D721Med (cell line): ENCODE results near the gene TNIK.

Experiments
- DNase-seq: peaks from one replicate; pipeline ENCODE4 v3.0.0; 2011; ENCODE audit warnings: low spot score; ENCODE audit not compliant: insufficient read length
- FAIRE-seq: peaks from 2 replicates; lab custom pipeline; 2011; peaks lifted over from hg19 to GRCh38; lab: Jason Lieb, UNC
- TF ChIP-seq, protein P1 (sequence below): IDR thresholded peaks from 2 replicates; pipeline ENCODE4 v1.5.1; 2012; ENCODE audit warnings: mild to moderate bottlenecking, control low read depth; ENCODE audit not compliant: insufficient read depth; ENCODE audit errors: missing control alignments

TNIK gene

DNA sequence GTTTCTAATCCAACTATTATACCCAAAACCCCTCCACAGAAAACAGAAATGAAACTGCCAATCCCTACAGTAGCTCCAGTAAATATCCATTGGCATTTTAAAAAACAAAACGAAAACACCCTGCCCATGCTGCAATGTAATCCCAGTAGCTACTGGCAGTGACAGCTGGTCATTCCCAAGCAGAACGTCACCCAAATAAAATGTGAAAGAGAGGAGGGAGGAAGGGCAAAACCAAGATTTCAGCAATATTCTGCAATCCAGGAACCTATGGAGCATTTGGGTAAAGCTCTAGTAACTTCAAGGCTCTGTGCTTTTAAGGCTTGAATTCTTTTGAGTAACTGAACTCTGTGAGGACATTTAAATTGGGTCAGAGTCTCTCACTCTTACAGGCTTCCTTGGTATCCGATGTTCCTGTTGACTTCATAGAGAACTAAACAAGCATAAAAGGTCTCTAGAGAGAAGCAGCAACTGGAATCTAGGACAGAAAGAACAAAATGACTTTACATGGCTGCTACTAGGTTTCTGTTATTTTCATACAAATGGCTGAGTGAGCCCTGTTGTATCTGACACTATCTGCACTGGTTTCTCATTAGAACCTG is 136.2 kb downstream of the TNIK start:
- TF ChIP-seq, protein P1, sequence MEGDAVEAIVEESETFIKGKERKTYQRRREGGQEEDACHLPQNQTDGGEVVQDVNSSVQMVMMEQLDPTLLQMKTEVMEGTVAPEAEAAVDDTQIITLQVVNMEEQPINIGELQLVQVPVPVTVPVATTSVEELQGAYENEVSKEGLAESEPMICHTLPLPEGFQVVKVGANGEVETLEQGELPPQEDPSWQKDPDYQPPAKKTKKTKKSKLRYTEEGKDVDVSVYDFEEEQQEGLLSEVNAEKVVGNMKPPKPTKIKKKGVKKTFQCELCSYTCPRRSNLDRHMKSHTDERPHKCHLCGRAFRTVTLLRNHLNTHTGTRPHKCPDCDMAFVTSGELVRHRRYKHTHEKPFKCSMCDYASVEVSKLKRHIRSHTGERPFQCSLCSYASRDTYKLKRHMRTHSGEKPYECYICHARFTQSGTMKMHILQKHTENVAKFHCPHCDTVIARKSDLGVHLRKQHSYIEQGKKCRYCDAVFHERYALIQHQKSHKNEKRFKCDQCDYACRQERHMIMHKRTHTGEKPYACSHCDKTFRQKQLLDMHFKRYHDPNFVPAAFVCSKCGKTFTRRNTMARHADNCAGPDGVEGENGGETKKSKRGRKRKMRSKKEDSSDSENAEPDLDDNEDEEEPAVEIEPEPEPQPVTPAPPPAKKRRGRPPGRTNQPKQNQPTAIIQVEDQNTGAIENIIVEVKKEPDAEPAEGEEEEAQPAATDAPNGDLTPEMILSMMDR, result no peak
- FAIRE-seq (no peak), DNase-seq (no peak)

DNA sequence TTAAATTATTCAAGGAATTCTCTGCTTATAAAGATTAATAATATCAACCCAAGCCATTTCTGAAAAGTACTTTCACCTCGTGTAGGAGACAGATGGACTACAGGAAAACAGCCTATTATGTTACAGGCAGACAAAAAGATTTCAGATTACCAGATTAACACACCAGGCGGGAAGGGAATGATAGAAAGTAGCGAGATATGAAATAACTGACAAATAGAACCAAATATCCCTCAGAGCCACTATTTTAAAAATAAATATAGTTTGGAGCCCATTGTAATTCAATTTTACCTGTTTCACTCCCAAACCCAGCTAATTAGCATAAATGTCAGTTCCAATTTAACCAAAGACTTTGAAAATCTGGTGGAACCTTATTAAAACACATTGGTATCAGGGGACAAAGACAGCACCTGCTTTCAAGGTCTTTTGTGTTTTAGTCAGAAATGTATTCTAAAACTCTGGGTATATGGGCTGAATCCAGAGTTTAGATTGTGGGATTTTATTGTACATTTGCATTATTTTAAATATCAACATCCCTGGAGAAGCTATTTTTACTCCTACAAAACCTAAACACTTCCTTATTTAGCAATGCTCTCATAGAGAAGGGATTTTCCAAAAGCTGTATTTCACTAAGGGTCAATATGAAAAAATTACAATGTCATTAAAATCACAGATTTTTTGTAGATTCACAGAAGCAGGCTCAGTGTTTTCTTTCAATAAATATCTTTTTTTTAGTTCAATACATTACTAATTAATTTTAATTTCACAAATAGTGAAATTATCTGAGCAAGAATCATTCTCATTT is 138.4 kb downstream of the TNIK start:
- TF ChIP-seq, protein P1, result no peak
- DNase-seq (no peak), FAIRE-seq (peak; percentile 85)

DNA sequence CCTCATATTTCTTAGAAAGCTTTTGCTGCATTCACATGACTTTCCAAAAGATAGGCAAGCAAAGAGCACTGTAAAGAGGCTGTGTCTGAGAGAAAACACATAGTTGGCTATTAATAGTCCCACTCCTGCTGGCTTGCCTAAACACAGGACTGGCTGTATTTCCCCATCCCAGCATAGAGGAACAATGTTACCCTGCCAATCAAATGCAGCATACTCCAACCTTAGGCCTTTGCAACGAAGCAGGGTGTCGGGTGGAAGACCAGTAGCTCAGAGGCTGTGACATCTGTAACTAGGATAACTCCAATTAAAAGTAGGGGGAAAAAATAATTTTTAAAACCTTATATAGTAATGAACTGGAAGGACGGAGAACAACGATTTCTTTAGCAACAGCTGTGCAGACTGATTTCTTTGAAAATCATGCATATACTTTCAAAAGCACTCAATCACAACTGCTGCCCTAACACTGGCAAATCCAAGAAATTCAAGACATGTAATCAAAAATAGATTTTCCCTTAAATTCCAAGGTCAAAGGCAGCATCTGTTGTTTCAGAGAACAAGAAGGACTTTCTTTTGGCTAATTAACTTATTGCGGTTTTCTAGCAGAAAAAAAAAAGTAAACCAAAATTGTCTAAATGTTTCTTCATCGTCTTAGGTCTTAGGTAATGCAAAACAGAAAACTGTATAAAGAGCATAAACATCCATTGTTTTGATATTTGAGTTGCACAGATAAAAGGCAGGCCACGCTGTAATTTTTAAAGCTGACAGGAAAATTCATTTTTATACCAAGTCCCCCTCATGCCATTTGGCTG is 139.3 kb downstream of the TNIK start:
- TF ChIP-seq, protein P1, result no peak
- FAIRE-seq, result no peak
- no peak for DNase-seq

DNA sequence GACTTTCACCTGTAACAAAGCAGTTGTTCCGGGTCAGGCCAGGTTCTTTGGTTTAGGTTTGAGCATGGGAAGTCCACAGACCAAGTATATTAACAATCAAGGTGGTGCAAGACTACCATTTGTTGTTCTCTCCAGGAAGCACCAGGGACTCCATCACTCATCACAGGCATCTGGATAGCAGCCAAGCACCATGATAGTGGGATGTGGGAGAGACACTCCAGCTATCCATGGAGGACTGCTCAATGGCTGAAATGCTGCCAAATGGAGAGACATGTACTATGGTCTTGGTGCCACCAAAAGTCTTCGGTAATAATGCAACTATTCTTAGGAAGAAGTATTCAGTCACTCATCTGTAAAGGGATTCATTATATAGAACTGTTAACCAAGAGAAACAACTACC is 143.0 kb downstream of the TNIK start:
- DNase-seq (no peak), FAIRE-seq (no peak)
- TF ChIP-seq, protein P1, result no peak

DNA sequence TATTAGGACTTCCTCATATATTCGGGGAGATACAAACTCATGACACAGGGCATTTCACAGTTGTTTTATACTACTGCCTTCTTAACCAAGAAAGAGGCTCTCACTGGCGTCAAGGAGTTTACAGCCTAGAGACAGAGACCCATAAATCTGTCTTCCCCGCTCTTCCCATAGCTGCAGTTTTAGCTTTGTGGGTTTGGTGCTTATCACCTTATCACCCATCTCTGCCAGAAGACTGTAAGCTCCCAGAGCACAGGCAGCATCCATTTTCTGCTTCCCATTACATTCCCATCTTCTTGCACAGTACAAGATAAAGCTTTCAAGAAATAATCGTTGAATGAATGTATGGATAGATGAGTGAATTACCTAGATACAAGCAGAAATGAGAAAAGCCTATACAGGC is 144.3 kb downstream of the TNIK start:
- no peak for DNase-seq
- TF ChIP-seq, protein P1, result no peak
- no peak for FAIRE-seq

DNA sequence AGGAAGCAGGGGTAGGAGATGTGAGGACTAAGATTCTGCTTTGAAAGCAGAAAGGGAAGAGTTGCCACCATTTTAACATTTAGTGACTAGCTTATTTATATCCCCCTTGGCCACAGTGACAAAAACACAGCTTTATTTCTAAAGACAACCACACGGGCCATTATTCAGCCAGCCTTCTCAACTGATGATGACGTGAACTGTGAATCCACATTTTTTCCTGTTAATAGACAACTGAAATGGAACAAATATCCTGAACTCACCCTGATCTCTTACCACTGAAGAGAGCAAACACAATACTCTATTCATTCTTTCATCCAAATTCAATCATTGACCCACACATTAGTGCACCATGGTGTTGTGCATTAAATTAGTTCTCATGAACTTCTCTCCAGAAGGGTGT is 145.1 kb downstream of the TNIK start:
- TF ChIP-seq, protein P1, result no peak
- FAIRE-seq, result no peak
- no peak for DNase-seq
